Measurements from ENCODE around the gene TTBK2. TPM values are rescaled to one million over a fixed set of nuclear protein-coding genes. Genes with fewer than 3 reads are reported as not detected.
A peak's percentile ranks its signal among the peaks of the same experiment; 100 is the strongest.

TTBK2 gene
- polyA plus RNA-seq, 1 of the 3 experiments (the other 2 are of a cell fraction) = 4.5 TPM

GRCh38 chr15:42726114-42726513, 194.5 kb downstream of the TTBK2 start:
- Histone ChIP-seq H3K27ac (ENCODE audit: low read depth in 2 of 2, low read length in 1 of 2) (no peak overlapping the region), H3K9ac (no peak overlapping the region), H3K4me3 (ENCODE audit: low read depth in 2 of 2, low read length in 1 of 2) (no peak overlapping the region), H3K79me2 (ENCODE audit: insufficient read depth) (peaks cover 2% of the 10 kb centered on the region; the same call in 1 of the 2 replicates), H3K27me3 (ENCODE audit: insufficient read depth) (no peaks in the 10 kb centered on the region), H3K9me2 (no peaks in the 10 kb centered on the region), H3K4me2 (no peak overlapping the region), H3F3A (replicated peaks; ENCODE audit: insufficient read depth) (peaks cover 18% of the 10 kb centered on the region), H3K9me3 (no peaks in the 10 kb centered on the region), H2AFZ (ENCODE audit: low read depth) (no peak overlapping the region), H3K36me3 (replicated peaks in 1 of 2; ENCODE audit: control insufficient read depth in 1 of 2, insufficient read depth in 2 of 2, low read length in 1 of 2) (peaks cover 41 to 79% of the 10 kb centered on the region in 2 experiments), H4K20me1 (ENCODE audit: insufficient read depth) (no peaks in the 10 kb centered on the region), H3K4me1 (ENCODE audit: control insufficient read depth in 1 of 2, insufficient read depth in 2 of 2, low read depth in 1 of 2, low read length in 1 of 2) (peaks cover 0 to 7% of the 10 kb centered on the region in 2 experiments; a peak in 1 of 4 replicates)
- CTCF ChIA-PET = interaction anchor here (1.1 to 2.4 kb wide), 4 partner anchors 11 to 201 kb away, joined by 3 to 13 read pairs (median 6); no protein-coding TSS in a partner anchor
- TF ChIP-seq NRF1 (IDR thresholded peaks at IDR 0.05; ENCODE audit: low read depth, low read length) = no peak
- TF ChIP-seq RFX5 (IDR thresholded peaks at IDR 0.05; ENCODE audit: low read length) = no peak
- no peak for TF ChIP-seq SIN3A (IDR thresholded peaks at IDR 0.05; ENCODE audit: borderline replicate concordance, low read depth, low read length)
- no peak for TF ChIP-seq MEF2A (IDR thresholded peaks at IDR 0.05; ENCODE audit: borderline replicate concordance, low read depth)
- TF ChIP-seq CTCF (IDR thresholded peaks at IDR 0.05) = no peak
- no peak for TF ChIP-seq TAF1 (IDR thresholded peaks at IDR 0.05; ENCODE audit: borderline replicate concordance, low read depth, low read length)
- no peak for TF ChIP-seq RXRA (IDR thresholded peaks at IDR 0.05; ENCODE audit: borderline replicate concordance, low read depth)
- no peak for TF ChIP-seq REST (IDR thresholded peaks at IDR 0.05; ENCODE audit: low read depth, low read length)
- no peak for TF ChIP-seq FOXJ3 (CRISPR knock-in tag; IDR thresholded peaks at IDR 0.05)
- TF ChIP-seq TEAD4 (IDR thresholded peaks at IDR 0.05; ENCODE audit: borderline replicate concordance, insufficient read depth) = no peak
- POLR2A ChIA-PET = interaction anchor here (0.6 kb wide), 1 partner anchor 49 kb away, joined by 4 read pairs; no protein-coding TSS in a partner anchor
- DNase-seq = peak; percentile 22
- WGBS (ENCODE audit: low lambda C conversion rate) = 90% methylated on average over 11 of the region's 11 CpGs

All from SK-N-SH (cell line).